Measurements from ENCODE around the gene RBM8A.

DNA sequence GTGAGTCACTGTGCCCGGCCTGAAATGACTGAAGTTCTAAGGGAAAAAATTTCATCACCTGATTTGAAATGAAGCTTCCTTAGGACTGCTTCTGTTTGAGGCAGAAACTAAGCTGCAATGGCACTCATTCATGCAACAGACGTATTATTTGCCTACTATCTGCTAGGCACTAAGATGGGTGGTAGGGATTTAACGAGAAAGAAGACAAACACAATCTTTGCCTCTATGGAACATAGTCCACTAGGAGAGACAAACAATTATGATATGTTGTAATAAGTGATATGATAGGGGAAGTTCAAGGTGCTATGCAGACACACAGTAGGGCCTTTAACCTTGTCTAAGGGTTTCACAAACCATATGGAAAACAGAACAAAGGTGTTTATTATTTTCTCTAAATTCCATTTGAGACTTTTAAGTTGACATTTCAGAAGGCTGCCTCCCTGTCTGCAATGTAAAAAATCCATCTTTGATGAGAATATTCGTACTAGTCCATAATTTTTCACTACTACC is 19.2 kb upstream of the RBM8A start:
- TF ChIP-seq, protein P1, sequence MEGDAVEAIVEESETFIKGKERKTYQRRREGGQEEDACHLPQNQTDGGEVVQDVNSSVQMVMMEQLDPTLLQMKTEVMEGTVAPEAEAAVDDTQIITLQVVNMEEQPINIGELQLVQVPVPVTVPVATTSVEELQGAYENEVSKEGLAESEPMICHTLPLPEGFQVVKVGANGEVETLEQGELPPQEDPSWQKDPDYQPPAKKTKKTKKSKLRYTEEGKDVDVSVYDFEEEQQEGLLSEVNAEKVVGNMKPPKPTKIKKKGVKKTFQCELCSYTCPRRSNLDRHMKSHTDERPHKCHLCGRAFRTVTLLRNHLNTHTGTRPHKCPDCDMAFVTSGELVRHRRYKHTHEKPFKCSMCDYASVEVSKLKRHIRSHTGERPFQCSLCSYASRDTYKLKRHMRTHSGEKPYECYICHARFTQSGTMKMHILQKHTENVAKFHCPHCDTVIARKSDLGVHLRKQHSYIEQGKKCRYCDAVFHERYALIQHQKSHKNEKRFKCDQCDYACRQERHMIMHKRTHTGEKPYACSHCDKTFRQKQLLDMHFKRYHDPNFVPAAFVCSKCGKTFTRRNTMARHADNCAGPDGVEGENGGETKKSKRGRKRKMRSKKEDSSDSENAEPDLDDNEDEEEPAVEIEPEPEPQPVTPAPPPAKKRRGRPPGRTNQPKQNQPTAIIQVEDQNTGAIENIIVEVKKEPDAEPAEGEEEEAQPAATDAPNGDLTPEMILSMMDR (IDR thresholded peaks at IDR 0.05): no peak
- TF ChIP-seq ZFX (IDR thresholded peaks at IDR 0.05; ENCODE audit: borderline replicate concordance): no peak
